IPS-18a (cell line): ENCODE data around the gene SNAP25.

Experiments used
- H3K27ac ChIP-seq: one replicate; pipeline ENCODE4 v1.5.1; 2013; ENCODE audit warnings: low read length
- H3K27me3 ChIP-seq: one replicate; pipeline ENCODE4 v1.6.1; 2013; ENCODE audit warnings: mild to moderate bottlenecking, low read length; ENCODE audit not compliant: control insufficient read depth, insufficient read depth
- H3K36me3 ChIP-seq: one replicate; pipeline ENCODE4 v1.6.1; 2013; ENCODE audit warnings: low read depth, low read length; ENCODE audit not compliant: control insufficient read depth
- H3K4me1 ChIP-seq: one replicate; pipeline ENCODE4 v1.6.1; 2013; ENCODE audit warnings: low read depth, low read length; ENCODE audit not compliant: control insufficient read depth
- H3K4me3 ChIP-seq: one replicate; pipeline ENCODE4 v1.5.1; 2013; ENCODE audit warnings: low read length
- H3K9ac ChIP-seq: one replicate; pipeline ENCODE4 v1.6.1; 2013; ENCODE audit warnings: mild to moderate bottlenecking, low read length, moderate library complexity
- H3K9me3 ChIP-seq: one replicate; pipeline ENCODE4 v1.6.1; 2013; ENCODE audit warnings: low read depth, low read length; ENCODE audit not compliant: control insufficient read depth

SNAP25 gene

DNA sequence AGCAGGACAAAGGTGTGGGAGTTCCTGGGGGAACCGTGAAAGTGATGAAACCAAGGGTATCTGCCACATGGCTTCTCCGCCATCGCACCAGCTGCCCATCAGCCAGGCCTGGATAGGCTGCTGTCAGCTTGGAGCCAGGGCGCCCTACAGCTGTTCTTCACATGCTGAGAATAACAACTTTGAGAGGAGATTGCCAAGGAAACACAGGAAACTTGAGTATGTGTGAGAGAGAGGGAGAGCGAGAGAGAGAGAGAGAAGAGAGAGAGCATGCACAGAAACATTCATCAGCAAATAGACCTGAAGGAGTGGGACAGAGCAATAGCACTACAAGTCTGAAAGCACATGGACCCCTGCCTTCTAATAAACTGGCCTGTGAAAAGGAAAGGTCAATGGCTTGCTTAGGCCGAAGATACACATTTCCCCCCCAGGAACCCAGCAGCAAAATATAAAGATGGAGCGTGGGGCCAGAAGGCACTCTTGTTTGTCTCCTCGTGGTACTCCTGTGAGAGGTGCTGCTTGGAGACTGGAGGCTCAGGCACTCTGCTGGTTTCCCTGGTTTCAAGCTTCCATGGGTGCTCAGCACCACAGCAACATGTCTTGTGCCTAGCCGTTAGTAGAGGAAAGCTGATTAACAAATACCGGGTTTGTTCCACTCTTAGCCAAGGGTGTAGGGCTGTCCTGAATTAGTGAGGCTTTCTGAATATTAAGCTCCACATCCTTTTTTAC lies 53.0 kb downstream of the SNAP25 start:
- Histone ChIP-seq H3K9me3 (no peaks in the 10 kb centered on the region), H3K9ac (no peak overlapping the region), H3K4me1 (no peaks in the 10 kb centered on the region)

DNA sequence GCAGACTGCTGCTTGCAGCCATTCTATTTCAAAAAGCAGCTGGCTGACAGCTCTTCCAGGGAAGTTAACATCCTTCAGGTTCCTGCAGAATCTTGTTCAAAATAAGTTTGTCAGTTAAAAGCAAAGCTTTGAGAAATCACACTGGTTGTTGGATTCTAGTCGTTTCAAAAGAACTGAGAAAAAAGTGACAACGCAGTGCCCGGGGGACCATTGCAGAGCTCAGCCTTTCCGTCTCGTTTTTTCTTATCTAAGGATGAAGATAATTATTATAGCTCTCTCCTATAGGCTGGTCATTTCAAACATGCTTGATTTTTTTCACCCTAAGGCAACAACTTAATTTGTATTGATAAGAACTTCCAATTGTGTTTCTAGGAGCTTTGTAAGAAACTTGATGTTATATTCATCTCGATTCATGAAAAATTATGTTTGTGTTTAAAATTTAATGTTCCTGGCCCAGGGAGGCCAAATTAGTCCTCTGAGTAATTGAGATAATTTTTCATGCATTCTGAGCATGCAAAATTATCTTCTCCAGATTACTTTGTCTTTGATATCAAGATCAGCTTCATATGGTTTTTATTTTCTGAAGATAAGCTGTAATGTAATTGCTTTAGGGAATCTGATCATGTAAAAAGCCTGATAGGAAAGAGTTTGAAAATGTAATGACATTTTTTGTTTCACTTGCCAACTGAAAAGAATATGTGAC lies 58.4 kb downstream of the SNAP25 start:
- no peak overlapping the region for H3K4me3 ChIP-seq
- H3K9ac ChIP-seq = no peak overlapping the region

More for the DNA sequence above, 53.0 kb downstream of the SNAP25 start:
- Histone ChIP-seq H3K4me3 (no peak overlapping the region), H3K36me3 (no peaks in the 10 kb centered on the region), H3K27me3 (no peaks in the 10 kb centered on the region), H3K27ac (no peak overlapping the region)

DNA sequence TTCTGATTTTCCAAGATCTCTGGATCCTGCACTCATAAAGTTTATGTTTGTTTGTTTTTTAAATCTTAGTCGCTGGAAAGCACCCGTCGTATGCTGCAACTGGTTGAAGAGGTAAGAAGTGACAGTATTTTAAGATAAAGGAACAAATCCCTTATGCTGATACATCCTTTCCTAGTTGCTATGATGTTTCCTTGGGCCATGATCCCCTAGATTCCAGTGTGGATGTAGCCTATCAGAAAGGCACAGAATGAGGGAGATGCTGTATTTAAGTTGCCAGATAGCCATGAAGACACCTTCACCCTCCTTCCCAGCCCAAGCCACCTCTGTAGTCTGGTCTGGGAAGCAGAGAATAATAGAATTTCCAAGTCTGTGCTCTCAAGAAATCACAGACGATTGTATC lies 59.0 kb downstream of the SNAP25 start:
- Histone ChIP-seq H3K4me3 (no peak overlapping the region), H3K4me1 (peaks cover 15% of the 10 kb centered on the region), H3K36me3 (no peaks in the 10 kb centered on the region), H3K9me3 (no peaks in the 10 kb centered on the region), H3K27ac (no peak overlapping the region), H3K27me3 (no peaks in the 10 kb centered on the region), H3K9ac (no peak overlapping the region)

More for the DNA sequence above, 58.4 kb downstream of the SNAP25 start:
- Histone ChIP-seq H3K27me3 (no peaks in the 10 kb centered on the region), H3K4me1 (peaks cover 15% of the 10 kb centered on the region), H3K27ac (no peak overlapping the region), H3K9me3 (no peaks in the 10 kb centered on the region), H3K36me3 (no peaks in the 10 kb centered on the region)

DNA sequence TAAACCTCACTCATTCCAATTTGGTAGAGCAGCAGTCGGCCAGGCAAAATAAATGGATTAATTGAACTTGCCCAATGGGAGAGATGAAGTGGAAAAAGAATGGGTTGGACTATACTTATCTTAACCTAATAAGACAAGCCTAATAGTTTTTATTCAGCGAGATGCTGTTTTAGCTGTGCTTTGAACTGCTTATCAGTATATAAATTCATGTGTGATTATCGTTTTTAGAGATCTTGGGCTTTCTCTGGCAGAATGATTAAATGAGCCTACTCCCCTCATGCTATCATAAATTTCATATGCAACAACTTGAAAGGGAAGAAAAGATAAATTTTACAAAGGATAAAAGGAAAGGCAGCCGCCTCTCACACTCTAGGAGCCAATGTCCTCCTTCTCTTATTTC lies 59.8 kb downstream of the SNAP25 start:
- no peaks in the 10 kb centered on the region for H3K27me3 ChIP-seq
- no peak overlapping the region for H3K27ac ChIP-seq
- peaks cover 15% of the 10 kb centered on the region for H3K4me1 ChIP-seq
- H3K9ac ChIP-seq = no peak overlapping the region
- no peak overlapping the region for H3K4me3 ChIP-seq
- no peaks in the 10 kb centered on the region for H3K9me3 ChIP-seq
- no peaks in the 10 kb centered on the region for H3K36me3 ChIP-seq

DNA sequence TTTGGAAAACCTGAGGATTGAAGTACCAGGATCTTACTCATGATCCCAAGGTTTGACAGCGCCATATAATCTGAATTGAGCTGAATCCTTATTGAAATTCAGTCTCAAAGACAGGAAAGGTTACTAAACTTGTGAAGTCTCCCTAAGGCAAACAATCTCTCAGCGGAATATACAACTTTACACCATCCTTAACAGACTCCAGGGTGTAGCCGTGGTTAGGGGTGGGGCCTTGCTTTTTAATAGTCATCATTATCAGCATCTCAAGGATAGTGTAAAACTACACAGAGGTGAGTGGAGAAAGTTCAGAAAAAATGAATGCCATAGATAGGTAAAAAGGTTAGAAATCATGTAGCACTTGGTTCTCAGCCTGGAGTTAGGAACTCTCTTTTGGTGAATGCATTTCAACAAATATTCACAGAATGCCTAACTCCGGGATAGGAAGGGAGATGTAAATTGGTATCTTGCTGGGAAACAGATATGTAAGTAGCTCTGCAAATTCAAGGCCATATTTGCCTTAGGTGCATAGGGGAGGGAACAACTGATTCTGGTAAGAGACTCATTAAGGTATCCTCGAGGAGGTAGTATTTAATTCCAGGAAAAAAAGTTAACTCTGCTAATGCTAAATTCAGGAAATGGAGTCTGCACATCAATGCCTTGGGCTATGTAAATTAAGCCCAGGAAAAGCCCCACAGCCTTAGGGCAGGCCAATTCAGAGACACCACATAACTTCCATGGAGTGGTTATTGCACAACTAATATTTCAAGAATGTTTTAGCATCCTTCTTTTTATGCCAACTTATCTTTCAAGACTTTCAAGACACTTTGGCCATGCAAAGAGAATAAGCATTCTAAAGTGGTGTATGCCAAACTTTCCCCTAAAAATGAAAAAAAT lies 61.6 kb downstream of the SNAP25 start:
- H3K27ac ChIP-seq = no peak overlapping the region
- H3K9me3 ChIP-seq = no peaks in the 10 kb centered on the region
- H3K4me3 ChIP-seq = no peak overlapping the region
- no peak overlapping the region for H3K9ac ChIP-seq
- no peaks in the 10 kb centered on the region for H3K27me3 ChIP-seq
- peaks cover 15% of the 10 kb centered on the region for H3K4me1 ChIP-seq
- H3K36me3 ChIP-seq = no peaks in the 10 kb centered on the region

DNA sequence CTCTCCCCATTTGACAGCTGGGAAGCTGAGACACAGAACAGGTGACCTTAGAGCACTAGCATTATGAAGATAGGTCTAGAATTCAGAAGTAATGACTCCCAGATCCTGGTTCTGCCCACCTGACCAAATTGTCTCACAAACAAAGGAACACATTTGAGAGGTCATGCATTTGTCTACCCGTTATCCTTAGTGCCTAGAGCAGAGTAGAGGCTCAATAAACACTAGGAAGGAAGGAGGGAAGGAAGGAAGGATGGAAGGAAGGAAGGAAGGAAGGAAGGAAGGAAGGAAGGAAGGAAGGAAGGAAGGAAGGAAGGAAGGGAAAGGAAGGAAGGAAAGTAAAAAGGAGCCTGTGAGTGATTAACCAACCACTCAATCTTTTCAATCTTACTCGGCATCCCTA lies 63.3 kb downstream of the SNAP25 start:
- peaks cover 22% of the 10 kb centered on the region for H3K4me1 ChIP-seq
- no peak overlapping the region for H3K9ac ChIP-seq
- no peaks in the 10 kb centered on the region for H3K27me3 ChIP-seq
- H3K9me3 ChIP-seq = no peaks in the 10 kb centered on the region
- H3K4me3 ChIP-seq = no peak overlapping the region
- H3K36me3 ChIP-seq = no peaks in the 10 kb centered on the region
- H3K27ac ChIP-seq = no peak overlapping the region

DNA sequence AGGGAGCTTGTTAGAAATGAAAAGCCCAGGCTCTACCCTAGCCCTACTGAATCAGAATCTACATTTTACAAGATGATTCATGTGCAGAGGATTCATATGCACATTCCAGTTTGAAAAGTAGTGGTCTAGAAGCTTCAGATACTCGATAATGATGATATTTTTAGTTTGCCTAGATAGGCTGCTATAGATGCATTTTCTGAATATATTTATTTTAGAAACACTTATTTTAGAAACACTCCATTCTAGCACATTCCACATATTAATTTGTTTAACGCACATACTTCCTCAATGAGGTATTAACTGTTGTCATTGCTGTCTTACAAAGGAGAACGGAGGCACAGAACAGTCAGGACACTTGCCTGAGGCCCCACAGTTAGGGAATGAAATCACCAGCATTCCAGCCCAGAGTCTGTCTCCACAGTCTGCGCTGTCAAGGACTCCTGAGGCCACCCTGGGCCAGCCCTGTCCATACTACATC lies 64.4 kb downstream of the SNAP25 start:
- H3K27ac ChIP-seq = no peak overlapping the region
- no peak overlapping the region for H3K4me3 ChIP-seq
- H3K4me1 ChIP-seq = peaks cover 22% of the 10 kb centered on the region
- no peaks in the 10 kb centered on the region for H3K9me3 ChIP-seq
- H3K27me3 ChIP-seq = no peaks in the 10 kb centered on the region
- H3K9ac ChIP-seq = no peak overlapping the region
- H3K36me3 ChIP-seq = no peaks in the 10 kb centered on the region

DNA sequence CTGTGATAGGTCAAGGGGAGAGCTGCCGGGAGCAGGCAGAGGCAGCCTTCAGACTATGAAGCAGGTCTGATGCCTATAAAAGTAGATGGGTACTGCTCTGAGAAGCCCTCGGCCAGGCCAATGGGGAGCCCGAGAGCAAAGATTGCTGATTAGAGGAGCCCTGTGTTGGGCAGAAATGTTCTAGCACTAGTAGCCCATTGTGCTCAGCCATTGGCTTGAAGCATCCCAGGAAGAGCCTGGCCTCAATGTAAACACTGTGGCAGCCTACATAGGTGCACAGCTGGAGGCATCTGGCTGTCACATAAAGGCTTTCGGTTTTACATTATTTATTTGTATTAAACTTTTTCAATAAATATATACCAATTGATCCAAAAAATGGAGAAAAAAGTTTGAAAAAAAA lies 67.7 kb downstream of the SNAP25 start:
- Histone ChIP-seq H3K4me1 (peaks cover 8% of the 10 kb centered on the region), H3K27me3 (no peaks in the 10 kb centered on the region), H3K9ac (no peak overlapping the region), H3K36me3 (no peaks in the 10 kb centered on the region), H3K27ac (no peak overlapping the region), H3K9me3 (no peaks in the 10 kb centered on the region), H3K4me3 (no peak overlapping the region)

DNA sequence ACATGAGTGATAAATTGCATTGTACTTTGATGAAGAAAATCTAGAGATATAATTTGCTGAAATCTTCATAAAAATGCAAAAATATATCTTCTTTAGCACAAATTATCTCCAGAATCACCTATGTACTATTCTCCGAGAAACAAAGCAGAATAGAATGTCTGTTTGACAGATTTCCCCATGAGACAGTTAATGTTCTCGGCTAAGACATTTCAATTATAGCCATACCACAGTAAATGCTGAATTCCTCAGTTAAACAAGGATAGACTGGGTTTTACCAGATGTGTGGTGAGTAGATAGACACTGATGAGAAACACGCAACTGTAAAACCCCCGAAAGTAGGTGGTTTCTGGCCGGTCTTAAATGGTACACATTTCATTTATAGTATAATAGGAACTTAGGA lies 69.8 kb downstream of the SNAP25 start:
- no peak overlapping the region for H3K27ac ChIP-seq
- no peak overlapping the region for H3K4me3 ChIP-seq
- H3K9ac ChIP-seq = no peak overlapping the region
- H3K27me3 ChIP-seq = no peaks in the 10 kb centered on the region
- H3K4me1 ChIP-seq = peaks cover 13% of the 10 kb centered on the region
- no peaks in the 10 kb centered on the region for H3K9me3 ChIP-seq
- no peaks in the 10 kb centered on the region for H3K36me3 ChIP-seq

DNA sequence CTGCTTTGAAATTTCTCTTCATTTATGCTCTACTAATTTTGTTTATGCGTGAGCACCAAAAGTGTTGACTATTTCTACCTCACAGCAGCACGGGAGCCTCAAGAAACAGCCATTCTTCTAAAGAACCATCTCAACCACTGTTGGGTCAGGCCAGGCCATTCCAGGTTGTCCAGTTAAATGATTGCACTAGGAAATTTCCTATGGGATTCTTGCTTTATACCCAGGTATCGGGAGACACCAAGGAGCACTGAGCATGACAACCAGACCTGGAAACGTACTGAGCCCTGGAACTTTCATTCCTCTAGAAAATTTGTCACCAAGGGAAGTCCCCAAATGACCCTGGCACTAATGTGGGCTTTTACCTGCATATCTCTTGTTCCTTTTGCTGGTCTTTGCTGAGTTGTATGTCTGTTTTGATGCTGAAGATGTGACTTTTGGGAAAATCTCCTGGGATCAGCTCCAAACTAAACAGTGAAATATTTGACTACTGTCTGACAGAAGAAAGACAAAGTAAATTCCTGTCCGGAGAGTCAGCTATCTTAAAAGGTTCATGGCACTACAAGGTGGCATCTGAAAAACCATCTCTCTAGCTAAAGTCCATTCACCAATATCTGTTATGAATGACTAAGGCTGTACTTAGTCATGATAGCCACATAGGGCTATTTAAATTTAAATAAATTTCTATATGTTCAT lies 70.5 kb downstream of the SNAP25 start:
- H3K27ac ChIP-seq = no peak overlapping the region

More for the DNA sequence above, 70.5 kb downstream of the SNAP25 start:
- Histone ChIP-seq H3K4me1 (peaks cover 13% of the 10 kb centered on the region), H3K36me3 (no peaks in the 10 kb centered on the region), H3K27me3 (no peaks in the 10 kb centered on the region), H3K9me3 (no peaks in the 10 kb centered on the region), H3K4me3 (no peak overlapping the region), H3K9ac (no peak overlapping the region)
